Medulla oblongata (tissue), 1 donor: ENCODE results near the gene CDC42EP3.

Experiments
- DNase-seq: peaks from one replicate; pipeline ENCODE4 v3.0.0-alpha.2; 2015; ENCODE audit errors: extremely low spot score

CDC42EP3 gene

DNA sequence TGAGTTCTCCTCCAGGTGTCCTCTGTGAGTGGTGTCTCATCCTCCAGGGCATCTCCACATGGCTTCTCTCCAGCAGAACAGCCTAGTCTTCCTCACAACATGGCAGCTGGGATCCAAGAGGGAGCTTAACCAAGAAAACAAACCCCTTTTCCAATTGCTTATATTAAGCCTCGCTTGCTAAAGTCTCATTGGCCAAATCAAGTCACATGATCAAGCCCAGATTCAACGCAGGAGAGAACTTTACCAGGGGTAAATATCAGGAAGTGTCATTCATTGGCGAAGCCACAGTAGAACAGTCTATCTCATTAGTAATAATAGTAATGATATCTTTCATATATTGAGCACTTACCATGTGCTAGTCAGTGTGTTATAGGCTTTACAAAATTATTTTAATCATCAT is 53.1 kb downstream of the CDC42EP3 start:
- DNase-seq = no peak

DNA sequence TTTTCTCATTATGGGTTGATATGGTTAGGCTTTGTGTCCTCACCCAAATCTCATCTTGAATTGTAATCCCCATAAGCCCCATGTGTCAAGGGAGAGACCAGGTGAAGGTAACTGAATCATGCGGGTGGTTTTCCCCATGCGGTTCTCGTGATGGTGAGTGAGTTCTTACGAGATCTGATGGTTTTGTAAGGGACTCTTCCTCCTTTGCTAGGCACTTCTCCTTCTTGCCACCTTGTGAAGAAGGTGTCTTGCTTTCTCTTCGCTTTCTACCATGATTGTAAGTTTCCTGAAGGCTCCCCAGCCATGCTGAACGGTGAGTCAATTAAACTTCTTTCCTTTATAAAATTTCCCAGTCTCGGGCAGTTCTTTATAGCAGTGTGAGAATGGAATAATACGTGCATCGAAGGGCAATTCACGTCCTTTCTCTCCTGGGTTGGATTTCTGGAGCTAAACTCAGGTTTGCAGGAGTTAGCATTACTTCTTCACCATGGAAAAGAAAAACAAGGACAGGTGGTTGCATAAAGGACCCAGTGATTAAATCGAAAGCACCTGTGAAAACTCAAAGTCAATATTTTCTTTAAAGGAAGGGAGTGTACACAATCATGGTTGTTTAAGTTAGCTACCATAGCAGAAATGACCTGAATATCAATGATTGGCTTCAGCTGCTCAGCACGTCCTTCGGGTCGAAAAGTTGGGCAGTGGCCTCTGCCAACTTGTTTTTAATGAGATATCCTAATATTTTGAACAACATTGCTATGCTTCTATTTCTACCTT is 54.1 kb downstream of the CDC42EP3 start:
- DNase-seq = no peak

DNA sequence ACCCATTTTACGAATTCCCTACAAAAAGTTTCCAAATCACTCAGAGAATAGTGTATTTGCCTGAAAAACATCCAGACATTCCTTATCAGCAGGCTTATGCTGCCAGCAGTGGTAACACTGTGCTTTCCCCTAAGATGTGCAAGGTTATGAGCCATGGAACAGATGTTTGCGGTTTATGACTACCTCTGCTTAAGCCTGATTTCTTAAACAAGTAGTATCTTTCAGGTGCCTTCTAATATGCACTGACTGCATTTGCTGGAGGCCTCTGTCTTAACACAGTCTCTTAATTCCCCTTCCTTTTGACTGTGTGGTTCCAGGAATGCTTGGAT is 54.8 kb downstream of the CDC42EP3 start:
- DNase-seq = no peak

DNA sequence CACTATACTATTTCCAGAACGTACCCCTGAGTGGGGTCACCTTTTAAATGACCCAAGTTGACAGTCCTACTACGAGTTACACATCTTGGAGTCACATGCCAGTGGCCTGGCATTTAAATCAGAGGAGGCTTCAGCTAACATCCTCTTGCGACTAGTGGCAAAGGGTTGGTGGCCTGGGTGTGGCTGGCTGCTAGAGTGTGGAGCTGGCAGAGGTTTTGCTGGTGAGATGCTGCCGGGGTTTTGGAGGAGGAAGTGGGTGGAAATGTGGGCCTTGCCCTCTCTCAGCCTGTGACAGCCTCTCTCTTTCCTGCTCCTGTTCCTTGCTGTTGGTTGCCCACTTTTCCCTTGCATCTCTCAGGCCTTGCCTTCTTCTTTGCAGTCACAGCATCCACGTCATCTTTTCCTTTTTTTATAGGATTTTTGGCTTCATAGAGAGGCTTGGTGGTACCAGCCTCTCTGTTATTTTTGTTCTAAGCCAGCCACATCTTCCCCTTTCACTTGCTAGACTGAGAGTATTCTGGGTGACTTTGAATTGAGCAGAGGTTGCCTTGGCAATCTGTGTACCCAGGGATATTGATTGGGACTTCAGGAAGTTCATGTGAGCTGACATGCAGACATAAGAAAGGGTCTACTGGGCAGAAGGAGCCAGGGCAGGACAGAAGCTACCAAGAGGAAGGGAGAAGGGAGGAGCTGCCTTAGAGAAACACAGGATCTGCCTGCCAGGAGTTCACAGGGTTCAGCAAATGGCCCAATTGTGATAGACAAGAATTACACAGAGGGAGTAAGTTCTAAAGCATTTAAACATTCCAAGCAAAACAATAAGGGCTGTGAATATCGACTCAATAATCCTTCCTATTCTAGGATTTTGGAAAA is 55.4 kb downstream of the CDC42EP3 start:
- DNase-seq = peak; percentile 49

DNA sequence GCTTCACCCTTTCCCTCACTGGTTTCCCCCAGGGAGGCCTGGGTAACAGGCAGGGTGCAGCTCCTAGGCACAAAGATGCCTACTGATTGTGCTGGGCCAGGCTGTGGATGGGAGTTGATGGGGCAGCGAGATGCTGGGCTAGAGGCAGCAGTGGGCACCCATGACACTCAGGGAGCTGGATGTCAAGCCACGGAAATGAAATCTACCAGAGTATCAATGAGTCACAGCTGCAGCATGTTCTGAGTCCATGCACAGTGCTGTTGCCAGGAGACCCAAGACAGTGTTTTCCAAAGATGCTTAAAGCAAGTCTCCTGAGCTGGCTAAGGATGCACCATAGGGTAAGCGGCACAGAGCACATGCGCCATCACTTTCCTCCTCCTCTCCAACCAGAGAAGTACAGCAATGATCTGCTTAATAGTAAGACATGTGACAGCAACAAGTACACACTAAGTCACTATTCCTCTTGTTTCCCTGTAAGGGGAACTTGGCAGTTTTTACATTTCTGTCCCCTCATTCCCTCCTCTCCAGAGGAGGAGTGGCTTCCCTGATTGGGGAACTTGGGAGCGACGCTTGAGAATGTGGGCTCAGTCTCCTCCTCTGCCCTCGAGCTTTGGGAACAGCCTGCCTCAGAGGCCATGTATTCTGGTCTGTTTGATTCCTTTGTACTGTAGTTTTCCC is 57.2 kb downstream of the CDC42EP3 start:
- no peak for DNase-seq

DNA sequence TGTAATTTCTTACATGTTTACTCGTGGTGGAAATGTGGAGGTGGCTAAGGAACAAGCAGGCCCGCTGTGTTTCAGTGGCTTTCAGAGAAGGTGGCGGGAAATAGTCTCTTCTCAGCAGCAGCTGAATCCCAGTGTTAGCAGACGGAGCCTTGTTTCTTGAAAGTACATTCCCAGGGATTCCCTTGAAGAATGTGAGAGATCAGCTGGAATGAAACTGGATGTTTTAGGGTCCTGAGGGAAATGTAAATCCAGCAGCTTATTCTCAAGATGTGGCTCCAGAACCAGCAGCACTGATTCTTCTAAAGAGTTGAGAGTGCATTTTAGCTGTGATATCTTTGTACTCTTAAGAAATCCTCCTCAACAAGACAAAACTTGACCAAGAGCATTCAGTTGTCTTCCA is 59.1 kb downstream of the CDC42EP3 start:
- DNase-seq = no peak

DNA sequence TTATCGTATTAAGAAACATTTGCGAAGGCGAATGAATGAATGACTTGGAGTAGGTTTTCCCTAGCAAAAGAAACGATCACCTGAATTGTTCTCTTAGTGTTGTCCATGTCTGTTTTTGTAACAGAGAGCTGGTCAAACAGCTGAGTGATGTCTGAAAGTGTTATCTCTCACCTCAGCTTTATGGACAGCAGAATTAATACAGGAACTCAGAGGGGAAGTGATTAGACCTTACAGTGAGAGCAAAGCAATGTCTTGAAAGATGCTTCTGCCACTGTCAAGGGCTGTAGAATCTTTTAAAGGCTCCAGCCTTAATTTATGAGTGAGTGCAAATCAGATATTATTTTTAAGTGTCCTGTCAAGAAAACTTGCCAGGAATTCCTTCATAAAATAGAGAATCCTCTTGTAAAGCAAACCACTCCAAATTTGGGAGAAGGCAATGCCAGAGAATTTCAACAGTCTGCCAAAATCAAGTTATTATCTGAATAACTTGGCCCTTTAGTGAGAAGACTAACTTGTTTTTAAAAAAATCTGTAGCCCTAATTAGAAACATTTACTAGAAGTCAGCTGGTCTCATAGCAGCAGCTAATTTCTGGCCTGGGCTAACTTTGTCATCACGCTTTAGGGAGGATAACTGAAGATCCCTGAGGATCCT is 60.7 kb downstream of the CDC42EP3 start:
- no peak for DNase-seq

DNA sequence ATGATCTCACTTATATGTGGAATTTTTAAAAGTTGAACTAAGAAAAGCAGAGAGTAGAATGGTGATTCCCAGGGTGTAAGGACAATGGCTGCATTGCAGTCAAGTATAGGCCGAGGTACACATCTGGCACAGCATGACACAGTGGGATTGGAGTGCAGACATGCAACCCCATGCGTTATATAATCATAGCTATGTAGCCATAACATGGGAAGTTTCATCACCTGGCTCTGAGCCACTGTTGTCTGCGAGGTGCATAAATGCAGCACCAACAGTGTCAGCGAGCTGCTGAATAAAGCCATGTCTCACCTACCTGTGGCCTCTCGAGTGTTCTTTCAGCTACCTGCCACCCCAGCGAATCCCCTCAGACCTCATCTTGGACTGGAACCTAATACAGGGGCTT is 61.7 kb downstream of the CDC42EP3 start:
- DNase-seq = no peak

DNA sequence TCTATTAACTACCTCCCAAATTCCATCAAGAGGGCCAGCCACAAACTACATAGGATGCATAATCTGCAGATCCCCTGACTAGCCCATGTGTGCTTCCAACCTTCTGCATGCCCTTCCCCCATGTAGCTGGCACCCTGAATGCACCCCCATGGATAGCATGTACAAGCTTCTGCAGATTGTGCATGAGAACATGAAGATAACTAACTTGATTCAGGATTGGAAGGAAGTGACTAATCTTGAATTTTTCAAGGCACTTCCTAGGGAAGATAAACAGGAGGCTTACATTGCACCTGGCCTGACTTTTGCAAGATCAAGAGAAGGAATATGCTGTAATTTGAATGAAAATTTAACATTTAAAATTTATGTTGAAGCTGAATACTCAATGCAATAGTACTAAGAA is 66.7 kb downstream of the CDC42EP3 start:
- DNase-seq = no peak

DNA sequence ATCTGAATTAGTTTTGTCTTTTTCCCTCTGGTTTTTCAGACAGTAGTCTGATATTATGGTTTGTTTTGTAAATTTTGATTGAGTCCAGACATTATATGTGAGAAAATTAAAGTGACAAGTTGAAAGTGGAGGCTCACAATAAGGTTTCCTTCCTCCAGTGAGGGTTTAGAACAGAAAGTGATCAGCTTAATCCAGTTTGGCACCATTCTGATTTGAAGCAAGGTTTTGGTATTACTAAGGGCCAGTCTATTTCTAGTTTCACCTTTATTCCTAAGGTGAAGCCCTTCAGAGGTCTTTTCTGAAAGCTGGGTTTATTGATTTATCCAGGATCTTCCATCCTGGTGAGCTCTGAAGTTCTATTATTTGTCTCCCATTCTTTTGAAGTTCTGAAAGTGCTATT is 68.7 kb downstream of the CDC42EP3 start:
- no peak for DNase-seq

DNA sequence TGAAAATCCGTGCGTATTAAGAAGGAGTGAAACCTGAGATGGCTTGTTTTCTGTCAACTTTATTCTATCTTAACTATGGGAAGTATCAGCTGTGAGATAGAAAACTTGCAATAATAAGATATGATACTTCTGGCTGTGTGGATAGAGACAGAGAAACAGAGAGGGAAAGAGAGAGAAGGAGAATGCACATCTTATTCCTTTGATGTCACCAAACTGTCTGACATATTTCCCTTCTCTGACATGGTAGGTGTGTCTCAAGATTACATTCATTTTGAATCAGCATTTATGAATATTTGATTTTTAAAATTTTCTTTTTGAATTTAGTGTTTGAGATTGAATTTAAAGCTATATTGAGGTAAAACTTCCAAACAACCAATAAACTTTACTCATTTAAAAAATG is 69.4 kb downstream of the CDC42EP3 start:
- DNase-seq = no peak

DNA sequence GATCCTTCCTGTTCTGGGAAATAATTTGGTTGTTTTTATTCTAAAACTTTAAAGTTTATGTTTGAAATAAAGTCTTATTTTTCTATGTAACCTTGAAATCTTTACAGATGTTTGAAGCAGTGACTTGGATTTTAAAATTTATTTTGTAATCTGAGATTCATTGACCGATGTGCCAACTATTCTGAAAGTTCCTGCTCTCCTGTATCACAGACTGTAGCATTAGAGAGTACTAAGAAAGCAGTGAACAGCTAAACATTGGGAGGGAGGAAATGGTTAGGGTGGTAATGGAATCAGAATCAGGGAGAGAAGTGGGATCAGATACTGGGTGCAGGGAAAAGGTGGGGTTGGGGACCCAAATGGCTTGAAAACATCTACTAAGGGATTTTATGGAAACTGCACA is 69.9 kb downstream of the CDC42EP3 start:
- no peak for DNase-seq

DNA sequence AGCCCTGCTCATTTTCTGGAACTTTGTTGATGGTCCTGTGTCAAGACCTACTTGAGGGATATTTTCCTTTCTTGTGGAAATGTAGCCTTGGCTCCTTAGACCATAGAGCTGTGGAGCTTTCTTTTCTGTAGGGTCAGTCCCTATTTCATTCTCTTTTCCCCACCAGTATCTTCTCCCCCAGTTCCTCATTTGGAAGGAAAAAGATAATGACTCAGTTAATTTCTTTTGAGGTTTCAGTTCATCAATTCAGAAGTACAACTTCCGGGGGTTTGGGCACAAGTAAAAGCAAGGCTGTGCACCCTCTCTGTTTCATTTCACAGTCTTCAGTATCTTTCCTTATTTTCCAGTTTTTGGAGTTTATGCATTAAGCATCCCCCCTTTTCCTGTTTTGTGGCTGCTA is 70.7 kb downstream of the CDC42EP3 start:
- DNase-seq = peak; percentile 42

DNA sequence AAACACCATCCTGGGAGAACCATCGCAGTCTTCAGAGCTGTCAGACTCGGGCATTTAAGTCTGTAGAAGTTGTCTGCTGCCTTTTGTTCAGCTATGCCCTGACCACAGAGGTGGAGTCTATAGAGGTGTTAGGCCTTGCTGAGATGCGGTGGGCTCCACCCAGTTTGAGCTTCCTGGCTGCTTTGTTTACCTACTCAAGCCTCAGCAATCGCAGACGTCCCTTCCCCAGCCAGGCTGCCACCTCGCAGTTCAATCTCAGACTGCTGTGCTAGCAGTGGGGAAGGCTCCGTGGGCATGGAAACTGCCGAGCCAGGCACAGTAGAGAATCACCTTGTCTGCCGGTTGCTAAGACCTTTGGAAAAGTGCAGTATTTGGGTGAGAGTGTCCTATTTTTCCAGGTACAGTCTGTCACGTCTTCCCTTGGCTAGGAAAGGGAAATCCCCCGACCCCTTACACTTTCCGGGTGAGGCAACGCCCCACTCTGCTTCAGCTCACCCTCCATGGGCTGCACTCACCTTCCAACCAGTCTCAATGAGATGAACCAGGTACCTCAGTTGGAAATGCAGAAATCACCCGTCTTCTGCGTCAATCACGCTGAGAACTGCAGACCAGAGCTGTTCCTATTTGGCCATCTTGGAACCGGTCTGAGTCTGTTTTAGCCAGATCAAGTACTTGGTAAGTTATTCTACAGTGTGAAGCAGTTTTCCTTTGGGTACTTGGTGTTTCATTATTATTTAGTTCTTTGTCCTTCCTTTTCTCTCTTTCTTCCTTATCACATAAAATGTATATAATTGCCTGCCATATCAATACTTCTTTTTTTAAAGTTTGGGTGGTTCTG is 71.5 kb downstream of the CDC42EP3 start:
- no peak for DNase-seq

DNA sequence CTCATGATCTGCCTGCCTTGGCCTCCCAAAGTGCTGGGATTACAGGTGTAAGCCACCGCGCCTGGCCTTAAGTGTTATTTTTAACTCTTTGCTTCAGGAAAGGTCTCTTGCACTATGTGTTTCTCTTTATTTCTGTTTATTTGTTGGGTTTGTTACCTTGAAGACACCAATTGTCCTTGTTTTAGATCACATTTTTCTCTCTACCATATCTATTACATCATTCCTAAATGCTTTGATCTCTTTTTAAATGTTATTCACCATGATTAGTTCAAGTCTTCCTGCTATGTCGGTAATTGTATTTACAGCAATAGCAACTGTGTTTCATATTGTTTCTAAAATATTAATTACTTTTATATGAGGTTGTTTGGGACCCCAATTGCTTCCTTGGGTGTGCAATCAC is 77.7 kb downstream of the CDC42EP3 start:
- DNase-seq = no peak

DNA sequence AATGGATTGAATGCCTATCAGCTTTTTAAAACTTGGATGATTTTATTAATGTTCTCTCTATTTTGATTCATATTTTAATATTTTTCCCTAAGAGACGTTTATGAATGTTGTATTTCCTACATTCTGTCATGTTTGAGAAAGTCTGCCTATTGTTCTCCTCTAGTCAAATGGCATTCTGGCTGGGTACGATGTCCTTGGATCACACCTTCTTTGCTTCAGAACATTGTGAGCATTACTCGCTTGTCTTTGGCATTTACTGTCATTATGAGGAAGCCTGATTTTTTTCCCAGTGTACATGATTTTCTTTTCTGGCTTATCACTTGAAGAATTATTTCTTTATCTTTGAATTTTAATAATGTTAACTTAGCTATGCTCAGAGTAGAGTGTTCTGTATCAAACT is 78.4 kb downstream of the CDC42EP3 start:
- DNase-seq = no peak
